Endothelial cell of umbilical vein (primary cell): ENCODE results near the gene KRTAP10-10.

Experiments used
- CTCF ChIP-seq, 2 donors: IDR thresholded peaks; 1 replicate in 1 of 2; 2 replicates in 1 of 2; pipeline ENCODE4 v1.5.1; 2011; ENCODE audit warnings: low read length in 2 of 2, mild to moderate bottlenecking in 2 of 2, moderate library complexity in 2 of 2, control low read depth in 1 of 2, inconsistent platforms in 1 of 2, low read depth in 1 of 2; ENCODE audit not compliant: insufficient read depth in 1 of 2; ENCODE audit errors: extremely low read depth in 1 of 2
- EZH2 ChIP-seq: IDR thresholded peaks from 2 replicates; pipeline ENCODE4 v1.6.1; 2012; ENCODE audit warnings: borderline replicate concordance, low read depth, mild to moderate bottlenecking, moderate library complexity, low read length, inconsistent platforms; ENCODE audit not compliant: severe bottlenecking
- FOS ChIP-seq: IDR thresholded peaks from 2 replicates; pipeline ENCODE4 v1.6.1; 2011; ENCODE audit warnings: mild to moderate bottlenecking, low read length, moderate library complexity, borderline replicate concordance; ENCODE audit not compliant: insufficient read depth
- MYC ChIP-seq: IDR thresholded peaks from one replicate; pipeline ENCODE4 v1.6.1; 2011; ENCODE audit warnings: mild to moderate bottlenecking, low read depth, low read length
- POLR2A ChIP-seq: IDR thresholded peaks from 2 replicates; pipeline ENCODE4 v1.6.1; 2012; ENCODE audit warnings: low read depth, mild to moderate bottlenecking, control low read depth, low read length
- POLR2AphosphoS5 ChIP-seq: IDR thresholded peaks from 2 replicates; pipeline ENCODE4 v1.6.1; 2012; ENCODE audit warnings: low read depth, mild to moderate bottlenecking, control low read depth, low read length, moderate library complexity; ENCODE audit not compliant: insufficient read depth
- TF ChIP-seq, protein P1 (sequence below): IDR thresholded peaks from 2 replicates; pipeline ENCODE4 v1.6.1; 2011; ENCODE audit not compliant: insufficient read depth, insufficient read length

GRCh38 chr21:44593598-44594405 is 43.4 kb upstream of the KRTAP10-10 start:
- TF ChIP-seq POLR2AphosphoS5 = no peak
- no peak for TF ChIP-seq CTCF (IDR thresholded peaks at IDR 0.05; ENCODE audit: extremely low read depth in 1 of 2, insufficient read depth in 1 of 2, low read depth in 1 of 2, low read length in 2 of 2)
- no peak for TF ChIP-seq FOS
- TF ChIP-seq MYC = no peak
- no peak for TF ChIP-seq EZH2
- no peak for TF ChIP-seq POLR2A
- TF ChIP-seq, protein P1, sequence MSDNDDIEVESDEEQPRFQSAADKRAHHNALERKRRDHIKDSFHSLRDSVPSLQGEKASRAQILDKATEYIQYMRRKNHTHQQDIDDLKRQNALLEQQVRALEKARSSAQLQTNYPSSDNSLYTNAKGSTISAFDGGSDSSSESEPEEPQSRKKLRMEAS = no peak
